Islet of Langerhans (tissue), 1 donor: ENCODE results near the gene PLAA.
A peak's percentile ranks its signal among the peaks of the same experiment; 100 is the strongest.

Experiments used
- FAIRE-seq: peaks from one replicate; lab custom pipeline; 2011; peaks lifted over from hg19 to GRCh38; lab: Jason Lieb, UNC

PLAA gene

DNA sequence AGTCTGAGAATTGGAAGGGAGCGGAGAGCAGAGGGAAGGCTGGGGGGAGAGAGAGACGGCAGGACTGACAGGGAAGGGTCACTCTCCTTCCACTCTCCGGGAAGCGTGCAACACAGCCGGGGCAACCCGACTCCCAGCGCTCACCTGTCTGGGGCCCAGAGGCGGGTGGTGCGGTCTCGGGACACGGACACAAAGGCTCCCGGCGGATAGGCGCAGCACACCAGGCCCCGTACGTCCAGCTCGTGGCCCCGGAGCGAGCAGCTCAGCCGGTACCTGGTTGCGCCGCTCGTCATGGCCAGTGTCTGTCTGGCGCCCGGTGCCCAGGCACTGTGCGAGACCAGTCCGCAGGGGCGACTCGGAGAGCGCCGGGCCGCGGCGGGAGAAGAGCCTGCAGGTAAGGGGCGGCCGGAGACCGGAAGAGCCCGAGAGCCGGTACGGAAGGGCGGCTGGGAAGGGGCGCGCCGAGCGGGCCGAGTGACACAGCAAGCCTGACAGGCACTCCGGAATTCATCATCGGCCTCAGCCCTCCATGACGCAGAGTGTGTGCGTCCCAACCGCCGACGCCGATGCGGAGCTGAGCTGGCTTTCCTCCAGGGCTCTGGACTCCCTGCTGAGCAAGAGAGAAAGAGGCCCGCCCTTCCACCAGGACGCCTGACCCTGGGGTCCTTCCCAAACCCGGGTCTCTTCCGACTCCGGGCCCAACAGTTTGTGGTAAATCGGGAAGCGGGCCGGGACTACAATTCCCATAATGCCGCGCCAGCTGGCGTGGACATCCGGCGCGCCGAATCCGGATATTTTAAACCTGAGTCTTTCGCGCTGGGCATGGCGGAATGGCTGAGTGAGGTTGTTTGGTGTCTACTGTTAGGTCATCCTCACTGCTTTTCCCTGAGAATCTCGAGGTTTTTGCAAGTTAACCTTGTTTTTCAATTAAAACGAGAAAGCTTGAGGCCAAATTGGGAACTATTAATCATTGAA is at the start of gene PLAA:
PLAA (minus strand) TSS at position 490 of the 975 bp plus-strand sequence; CDS start at position 293, 197 bp downstream.
- FAIRE-seq: no peak

DNA sequence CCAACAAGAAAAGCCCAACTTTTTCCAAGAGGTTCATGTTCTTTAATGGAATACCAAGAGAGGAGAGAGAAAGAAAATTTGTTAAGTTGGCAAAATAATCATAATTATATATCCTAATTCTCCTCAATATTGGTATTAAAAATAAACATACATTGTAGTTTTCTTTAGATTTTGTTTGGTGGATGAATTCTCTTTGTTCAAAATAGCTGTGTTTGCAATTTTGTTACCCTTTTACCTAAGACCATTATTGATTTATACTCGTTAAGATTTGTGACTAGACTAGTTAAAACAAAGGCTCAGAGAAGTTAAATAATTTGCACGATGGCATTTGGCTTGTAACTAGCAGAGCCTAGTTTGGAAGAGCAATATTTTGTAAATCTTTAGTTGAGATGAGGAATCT is 48.8 kb upstream of the PLAA start:
- FAIRE-seq: no peak

DNA sequence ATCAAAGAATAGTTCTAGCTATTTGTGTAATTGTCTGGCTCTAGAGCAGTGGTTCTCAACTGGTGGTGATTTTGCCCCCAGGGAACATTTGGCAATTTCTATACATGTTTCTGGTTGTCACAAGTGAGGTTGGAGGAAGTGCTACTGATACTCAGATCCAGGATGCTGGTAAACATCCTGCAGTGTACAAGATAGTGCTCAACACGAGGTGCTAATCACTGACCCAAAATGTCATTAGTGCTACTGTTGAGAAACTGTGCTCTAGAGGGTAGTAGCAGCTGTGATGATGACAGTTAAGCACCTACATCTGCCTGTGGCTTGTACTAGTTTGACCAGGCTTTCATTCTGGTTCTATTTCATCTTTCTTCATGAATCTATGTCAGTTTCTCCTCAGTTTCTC is 36.3 kb upstream of the PLAA start:
- no peak for FAIRE-seq

DNA sequence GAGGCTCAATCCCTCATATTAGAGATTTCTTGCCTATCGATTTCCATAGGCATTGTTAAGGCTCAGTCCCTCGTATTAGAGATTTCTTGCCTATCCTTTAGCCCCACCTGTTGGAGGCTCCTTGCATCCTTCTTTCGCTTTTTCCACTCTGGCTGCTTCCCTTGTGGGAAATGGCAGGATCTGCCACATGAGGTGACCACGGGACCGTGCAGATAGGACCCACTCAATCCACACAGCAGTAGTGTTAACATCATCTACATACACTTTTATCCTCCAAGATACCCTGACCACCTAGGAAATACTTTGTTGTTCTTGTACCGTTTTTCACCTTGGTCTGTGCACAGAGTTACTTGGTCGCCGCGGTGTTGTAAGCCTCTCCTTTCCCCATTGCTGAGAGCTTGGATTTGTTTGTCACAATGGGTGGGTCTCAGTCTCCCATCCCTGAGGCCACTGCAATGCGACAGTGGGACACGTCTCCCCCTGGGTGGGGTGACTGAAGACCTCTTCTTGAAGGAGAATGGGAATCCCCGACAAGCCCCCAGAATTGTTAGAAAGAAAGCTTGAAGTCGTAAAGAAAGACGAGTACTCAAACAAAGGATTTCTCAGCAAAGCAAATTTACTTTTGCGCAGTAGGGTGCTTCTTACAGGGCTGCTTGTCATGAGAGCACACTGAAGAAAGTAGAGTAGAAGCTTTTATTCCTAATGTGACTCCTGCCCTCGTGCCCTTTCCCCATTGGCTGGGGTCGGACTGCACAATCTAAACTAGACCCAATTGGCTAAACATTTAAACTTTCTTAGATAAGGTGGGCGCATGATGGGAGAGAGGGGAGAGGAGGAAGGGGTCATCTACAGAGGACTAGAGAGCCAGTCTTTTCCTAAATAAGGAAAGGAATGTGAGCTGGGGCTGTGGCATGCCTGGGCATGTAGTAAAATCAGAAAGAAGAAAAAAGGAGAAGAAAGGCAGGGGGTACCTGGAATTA is 29.0 kb upstream of the PLAA start:
- FAIRE-seq: no peak

DNA sequence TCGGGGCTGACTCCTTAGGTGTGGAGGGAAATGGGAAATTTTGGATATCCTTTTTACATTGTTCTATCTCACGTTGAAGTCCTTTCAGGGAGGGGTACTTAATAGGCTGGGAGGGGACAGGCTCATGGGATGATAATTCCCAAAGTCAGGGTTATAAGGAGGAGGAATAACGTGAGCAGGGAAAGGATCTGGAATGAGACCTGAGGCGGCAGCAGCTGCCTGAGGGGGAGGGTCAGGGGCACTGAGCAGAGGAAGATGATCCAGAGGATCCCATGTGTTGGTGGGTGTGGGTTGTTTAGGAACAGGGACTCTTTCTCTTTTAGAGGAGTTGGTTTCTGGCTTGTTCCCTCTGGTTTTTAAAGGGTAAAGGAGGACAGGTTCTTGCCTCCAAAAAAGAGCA is 27.9 kb upstream of the PLAA start:
- FAIRE-seq: no peak

DNA sequence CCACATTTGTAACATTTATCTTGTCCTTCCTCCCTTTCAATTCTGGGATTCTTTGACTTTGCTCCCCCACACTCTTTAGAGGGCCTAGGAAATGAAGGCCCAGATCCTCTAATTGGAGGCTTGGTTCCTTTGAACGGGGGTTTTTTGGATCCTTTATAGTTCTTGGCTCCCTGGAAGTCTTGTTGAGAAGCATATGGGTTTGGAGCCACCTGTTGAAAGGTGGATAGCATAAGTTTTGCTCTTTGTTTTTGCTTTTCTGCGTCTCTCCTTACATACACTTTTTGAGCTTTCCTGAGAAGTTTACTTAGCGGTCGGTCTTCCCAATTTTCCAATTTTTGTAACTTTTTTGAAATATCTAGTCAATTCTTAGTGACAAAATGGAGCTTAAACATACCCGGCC is 26.9 kb upstream of the PLAA start:
- no peak for FAIRE-seq

DNA sequence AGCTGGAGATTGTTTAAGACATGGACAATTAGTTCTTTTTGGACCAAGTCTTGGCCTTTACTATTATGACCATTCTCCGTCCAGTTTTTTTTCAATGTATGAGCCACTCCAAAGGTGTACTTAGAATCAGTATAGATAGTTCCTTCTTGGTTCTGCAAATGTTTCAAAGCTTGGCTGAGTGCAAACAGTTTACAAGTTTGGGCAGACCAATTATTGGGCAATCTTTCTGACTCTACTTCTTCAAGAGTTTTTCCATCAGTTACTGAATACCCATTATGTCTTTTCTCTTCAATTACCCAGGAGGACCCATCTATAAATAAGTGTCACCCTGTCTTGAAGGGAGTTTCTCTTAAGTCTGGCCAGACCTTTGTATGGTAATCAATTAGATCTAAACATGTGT is 24.7 kb upstream of the PLAA start:
- FAIRE-seq: no peak

DNA sequence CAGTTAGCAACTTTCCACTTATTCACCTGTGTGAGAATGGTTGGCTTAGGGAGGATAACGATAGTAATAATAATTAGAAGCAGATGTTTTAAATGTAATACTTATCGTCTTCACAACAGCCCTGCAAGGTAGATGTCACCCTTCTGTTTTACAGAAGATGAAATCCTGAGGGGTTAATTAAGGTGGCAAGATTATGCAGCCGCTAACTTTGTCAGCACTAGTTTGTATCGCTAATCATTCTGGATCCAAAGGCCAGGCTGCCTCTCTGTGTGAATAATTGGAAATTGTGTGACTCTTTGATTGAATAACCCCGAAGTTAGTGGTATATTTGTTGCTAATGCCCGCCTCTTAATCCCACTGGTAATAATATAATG is 9.8 kb upstream of the PLAA start:
- no peak for FAIRE-seq

DNA sequence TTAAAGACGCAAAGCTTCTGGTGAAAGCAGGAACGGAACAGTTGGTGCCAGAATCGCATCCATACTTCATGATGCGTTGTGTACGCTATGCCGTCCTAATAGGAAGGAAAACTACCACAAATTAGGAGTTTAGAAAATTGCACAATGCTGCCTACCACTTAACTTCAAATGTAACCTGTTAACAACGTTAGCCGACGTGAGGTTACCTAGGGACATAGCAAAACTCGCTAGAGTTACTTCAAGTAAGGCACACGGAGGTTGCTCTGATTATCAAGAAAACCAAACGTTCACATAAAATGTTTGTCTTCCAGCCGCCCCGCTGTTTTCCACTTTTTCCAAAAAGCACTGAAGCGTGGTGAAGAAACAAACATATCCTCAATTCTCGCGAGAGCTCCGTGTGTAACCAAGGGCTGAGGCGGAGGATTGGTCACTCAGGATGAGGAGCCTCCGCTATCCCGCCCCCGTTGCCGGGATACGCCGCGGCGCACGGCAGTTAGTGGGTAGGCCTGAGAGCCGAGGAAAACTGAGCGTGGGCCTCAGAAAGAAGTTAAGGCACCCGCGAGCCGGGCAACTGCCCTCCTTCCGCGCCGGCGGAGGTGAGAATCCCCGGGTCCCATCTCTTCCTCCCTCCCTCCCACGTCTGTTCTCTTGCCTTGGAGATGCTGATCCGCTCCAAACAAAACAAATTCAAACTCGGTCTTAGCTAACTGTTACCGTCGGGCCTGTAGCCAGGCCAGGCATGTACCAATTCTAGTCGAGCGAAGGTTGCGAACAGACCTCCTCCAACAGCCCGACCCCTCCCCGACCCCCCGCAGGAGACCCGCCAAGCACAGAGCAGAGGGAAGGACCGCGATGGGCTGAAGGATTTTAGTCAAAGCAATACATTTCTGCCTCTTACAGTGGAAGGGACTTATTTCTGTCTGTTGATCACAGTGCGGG is 9.1 kb upstream of the PLAA start, which contains the start of gene IFT74:
IFT74 (plus strand) TSS at position 492 of the 939 bp plus-strand sequence. CDS start 5,556 bp downstream, outside the sequence.
- peak; percentile 96 for FAIRE-seq

DNA sequence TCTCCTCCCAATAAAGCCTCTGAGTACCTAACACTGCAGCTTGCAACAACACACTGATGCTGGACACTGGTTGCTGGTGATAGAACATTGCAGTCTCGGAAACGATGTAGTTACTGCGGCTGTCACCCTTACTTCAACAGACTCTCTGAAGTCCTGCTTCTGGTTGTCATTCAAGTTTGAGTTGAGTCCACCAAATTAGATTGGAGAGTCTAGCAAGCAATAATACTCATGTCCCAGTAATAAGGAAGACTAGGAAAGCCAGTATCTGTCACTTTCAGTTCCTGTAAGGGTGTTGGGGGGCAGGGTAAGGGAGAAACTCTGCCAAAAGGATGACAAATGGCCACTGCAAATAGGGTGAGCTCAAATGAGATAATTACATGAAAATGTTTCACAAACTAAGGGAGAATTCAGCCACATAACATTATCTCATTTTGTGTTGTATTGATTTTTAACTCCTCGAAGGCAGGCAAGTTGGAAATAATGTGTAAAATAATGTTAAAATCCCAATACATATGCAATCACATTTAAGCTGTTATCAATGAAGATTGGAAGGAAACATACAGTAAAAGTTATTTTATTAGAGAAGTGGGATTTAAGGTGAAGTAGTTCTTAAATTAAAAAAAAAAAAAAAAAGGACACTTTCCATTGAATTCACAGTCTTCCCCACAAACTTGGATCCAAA is 8.3 kb upstream of the PLAA start:
- no peak for FAIRE-seq

DNA sequence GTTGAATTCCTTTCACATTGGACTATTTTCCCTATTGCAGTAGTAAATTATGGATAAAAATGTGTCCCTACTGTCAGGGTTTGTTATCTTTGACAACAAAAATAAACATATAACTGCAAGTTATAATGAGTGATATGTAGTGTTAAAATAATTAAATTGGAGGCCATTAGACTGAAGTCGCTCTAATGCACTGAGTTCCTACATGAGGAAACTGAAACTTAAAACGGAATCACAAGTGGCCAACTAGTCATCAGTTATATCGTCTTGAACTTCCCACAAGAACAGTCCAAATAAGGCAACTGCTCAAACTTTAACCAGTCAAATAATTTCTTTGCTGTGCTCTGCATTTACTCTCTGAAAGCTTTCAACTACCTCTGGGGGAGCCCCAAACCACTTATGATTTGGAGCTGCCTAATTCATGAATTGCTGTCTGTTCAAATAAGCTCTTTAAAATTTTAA is 7.0 kb upstream of the PLAA start:
- no peak for FAIRE-seq

DNA sequence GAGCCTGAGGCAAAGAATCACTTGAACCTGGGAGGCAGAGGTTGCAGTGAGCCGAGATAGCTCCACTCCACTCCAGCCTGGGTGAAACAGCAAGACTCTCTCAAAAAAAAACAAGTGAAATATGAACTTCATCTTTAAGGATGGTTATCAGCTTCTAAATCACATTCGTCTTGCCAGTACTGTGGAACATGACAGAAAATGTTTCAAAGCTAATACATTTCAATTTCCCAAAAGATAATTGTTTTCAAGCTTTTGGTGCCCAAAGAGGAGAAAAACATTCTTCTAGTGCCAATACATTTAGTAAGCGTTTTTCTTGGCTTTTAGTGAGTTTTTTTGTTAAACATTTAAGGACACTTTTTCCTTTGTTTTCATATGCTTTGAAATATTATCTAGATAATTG is 4.8 kb upstream of the PLAA start:
- no peak for FAIRE-seq

DNA sequence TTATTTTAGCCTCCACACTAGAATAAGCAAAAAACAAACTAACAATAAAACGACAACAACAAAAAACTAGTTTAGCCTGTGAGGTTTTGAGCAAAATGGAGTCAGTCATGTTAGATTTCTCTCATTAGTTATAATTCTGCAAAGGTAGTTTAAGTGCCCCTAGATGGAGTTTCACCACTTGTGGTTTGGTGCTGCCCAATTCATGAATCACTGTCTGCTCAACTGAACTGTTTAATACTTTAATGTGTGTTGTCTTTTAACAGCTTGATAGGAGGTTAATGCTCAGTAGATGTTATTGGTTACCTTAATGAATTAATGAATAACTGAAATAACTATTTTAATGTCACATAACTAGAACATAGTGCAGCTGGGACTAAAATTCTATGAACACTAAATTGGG is 3.5 kb upstream of the PLAA start:
- FAIRE-seq: no peak

DNA sequence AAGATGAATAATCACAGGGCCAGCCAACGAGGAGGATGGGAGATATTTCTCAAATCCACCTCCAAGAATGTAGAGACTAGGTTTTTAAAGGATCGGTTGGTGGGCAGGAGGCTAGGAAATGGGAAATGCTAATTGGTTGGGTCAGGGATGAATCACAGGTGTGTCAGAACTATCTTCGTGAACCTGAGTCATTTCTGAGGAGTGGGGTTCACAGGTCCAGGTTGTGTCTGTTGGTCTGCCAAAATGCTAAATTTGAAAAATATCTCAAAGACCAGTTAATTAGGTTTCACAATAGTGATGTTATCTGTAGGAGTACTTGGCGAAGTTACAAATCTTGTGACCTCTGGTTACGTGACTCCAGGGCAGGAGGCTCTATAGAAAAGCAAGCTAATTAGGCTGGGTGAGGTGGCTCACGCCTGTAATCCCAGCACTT is 2.6 kb upstream of the PLAA start:
- FAIRE-seq: no peak

DNA sequence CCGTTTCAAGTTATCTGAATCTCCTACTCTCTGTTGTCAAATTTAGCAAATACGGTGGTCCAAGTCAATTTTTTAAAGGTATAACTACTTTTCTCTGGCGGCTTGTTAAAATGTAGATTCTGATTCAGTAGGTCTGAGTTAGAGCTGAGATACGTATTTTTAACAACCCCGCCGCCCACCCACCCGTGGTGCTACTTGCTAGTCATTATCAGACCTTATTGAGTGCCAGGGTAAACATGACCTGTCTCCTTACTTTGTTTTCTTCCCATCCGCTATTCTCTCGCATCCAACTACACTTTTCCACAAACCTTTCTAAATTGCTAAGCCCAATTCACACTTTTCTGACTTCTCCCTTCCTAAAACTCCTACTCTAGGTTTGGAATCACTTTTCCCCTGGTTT is 694 bp upstream of the PLAA start:
- no peak for FAIRE-seq

DNA sequence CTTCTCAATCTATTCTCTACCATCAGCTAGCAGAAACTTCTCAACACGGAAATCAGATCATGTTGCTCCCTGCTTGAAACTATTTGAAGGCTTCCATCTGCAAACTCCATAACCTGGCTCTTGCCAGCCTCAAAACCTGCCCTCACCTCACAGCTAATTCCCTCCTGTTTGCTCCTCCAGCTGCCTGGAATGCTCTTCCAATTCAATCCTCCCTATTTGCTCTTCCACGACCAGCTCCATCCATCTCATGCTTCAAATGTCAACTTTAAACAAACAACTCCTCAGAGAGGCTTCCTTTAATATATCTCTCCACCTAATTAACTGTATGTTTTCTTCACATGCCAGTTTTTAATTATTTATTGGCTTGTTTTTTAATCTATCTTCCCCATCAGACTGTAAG is 1.5 kb downstream of the PLAA start:
- FAIRE-seq: no peak

DNA sequence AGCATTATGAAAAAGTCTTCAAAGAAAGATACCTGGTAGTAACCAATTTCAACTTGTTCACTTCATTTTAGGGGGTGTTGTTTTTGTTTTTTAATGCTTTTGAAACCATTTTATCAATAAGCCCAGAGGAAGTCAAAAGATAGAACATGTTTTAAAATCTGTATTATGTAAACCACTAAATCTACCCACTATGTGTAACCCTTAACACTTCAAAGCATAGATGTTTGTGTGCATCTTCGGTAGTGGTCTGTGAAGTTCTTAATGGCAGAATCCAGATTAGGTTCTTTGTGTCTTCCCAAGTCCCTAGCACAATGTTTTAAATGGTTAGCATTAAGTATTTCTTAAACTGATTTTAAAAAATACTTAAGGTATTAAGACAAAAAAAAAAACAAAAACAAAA is 6.3 kb downstream of the PLAA start:
- FAIRE-seq: no peak

DNA sequence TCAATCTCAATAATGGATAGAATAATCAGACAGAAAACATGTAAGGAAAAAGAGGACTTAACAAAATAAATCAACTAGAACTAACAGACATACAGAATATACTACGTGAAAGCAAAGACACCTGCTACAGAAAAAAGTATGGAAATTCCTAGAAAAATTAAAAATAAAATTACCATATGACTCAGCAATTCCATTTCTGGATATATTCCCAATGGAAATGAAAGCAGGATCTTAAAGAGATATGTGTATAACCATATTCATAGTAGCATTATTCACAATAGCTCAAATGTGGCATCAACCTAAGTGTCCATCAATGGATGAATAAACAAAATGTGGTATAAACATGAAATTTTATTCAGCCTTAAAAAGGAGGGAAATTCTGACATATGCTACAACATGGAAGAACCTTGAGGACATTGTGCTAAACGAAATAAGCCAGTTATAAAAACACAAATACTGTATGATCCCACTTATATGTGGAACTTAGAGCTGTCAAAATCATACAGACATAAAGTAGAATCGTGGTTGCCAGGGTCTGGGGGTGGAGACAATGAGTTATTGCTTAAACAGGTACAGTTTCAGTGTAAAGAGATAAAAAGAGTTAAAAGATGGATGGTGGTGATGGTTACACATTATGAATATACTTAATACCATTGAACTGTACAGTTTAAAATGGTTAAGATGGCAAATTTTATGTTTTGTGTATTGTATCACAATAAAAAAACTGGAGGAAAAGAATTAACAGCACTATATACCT is 6.9 kb downstream of the PLAA start:
- no peak for FAIRE-seq

DNA sequence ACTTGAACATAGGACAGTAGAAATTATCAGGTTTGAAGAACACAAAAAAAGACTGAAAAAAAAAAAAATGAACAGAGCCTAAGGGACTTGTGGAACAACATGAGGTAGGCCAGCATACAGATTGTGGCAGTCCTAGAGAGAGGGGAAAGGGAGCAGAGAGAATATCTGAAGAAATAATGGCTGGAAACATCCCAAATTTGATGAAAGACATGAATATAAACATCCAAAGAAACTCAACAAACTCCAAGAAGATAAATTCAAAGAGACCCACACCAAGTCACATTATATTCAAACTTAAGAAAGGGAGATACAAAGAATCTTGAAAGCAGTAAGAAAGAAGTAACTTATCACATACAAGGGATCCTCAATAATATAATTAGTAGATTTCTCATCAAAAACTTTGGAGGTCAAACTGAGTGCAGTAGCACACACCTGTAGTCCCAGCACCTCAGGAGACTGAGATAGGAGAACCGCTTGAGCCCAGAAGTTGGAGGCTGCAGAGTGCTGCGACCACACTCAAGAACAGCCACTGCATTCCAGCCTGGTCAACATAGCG is 9.1 kb downstream of the PLAA start:
- no peak for FAIRE-seq

DNA sequence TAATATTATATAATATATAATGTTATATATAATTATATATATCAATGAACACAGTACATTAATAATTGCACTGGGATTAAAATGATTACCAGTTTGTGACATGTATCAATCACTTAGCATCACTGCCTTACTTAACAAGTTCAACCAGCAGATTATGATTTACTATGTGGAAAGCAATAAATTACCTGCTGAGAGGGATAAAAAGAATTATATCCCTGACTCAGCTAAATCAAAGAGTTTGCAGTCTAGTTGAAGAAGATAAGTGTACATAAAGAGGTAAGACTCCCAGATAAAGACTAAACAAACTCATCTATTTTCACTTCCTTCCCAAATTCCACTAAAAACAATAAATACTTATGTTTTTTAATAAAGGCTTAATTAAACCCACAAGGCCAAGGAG is 11.2 kb downstream of the PLAA start:
- no peak for FAIRE-seq
